HG02571 (cell line): ENCODE results near the gene KCNH2.

ENCODE experiments used
- ATAC-seq: cut with Tn5 transposase; IDR thresholded peaks from one replicate; pipeline ENCODE4 v1.9.1; 2021; ENCODE audit warnings: mild to moderate bottlenecking, moderate library complexity; ENCODE audit not compliant: unreplicated experiment

Gene KCNH2

GRCh38 chr7:150939052-150939451, 39.1 kb downstream of the KCNH2 start:
- ATAC-seq, result no peak

DNA sequence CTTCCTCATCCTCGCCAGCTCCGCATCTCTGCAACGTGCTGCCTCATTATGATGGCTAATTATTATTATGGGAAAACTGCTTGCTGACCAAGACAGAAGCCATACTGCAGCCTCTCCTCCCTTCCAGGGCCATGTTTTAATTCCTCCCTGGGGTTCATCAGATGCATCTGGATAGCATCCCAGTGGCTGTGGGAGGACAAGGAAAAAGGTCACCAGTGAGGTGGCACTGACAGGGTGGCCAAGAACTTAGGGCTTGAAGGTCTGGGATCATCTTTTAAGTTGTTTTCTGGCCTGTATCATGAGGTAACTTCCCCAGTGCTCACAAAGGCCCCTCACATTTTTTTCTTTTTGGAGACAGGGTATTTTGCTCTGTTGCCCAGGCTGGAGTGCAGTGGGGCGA, 39.6 kb downstream of the KCNH2 start:
- no peak for ATAC-seq

GRCh38 chr7:150937848-150938561, 40.1 kb downstream of the KCNH2 start:
- no peak for ATAC-seq

- no peak for ATAC-seq
Measured at GRCh38 chr7:150936018-150936417, 42.1 kb downstream of the KCNH2 start.

- no peak for ATAC-seq
Measured at GRCh38 chr7:150935149-150935548, 43.0 kb downstream of the KCNH2 start.

- no peak for ATAC-seq
Measured at GRCh38 chr7:150934045-150934766, 43.9 kb downstream of the KCNH2 start.

DNA sequence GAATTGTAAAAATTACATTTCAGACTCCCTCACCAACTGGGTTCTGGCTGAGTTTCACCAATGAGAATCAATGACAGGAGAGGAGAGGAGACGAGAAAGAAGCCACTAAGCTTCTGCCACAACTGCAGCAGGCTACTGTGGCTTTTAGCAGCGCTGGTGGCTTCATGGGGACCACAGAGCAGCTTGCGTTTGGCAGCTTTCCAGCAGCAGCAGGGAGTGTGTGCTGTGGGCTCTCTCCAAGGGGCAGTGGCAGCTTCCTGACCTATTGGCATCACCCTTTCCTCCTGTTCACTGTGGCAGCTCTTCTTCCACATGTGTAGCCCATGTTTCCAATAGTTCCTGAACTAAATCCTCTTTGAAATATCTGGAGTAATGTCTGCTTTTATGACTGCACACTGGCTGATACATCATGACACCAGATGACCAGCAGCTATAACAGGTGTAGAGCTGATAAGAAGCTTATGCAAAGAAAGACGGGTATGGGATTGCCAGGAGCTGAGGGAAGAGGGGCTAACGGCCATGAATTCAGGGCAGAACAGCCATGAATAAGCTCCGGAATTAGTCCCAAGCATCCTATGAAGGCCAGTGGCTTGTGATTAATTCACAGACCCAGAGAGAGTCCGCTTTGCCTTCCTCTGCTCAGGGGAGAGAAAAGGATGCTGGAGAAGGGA, 46.8 kb downstream of the KCNH2 start:
- ATAC-seq, result no peak

- no peak for ATAC-seq
Measured at GRCh38 chr7:150928541-150928940, 49.6 kb downstream of the KCNH2 start.

DNA sequence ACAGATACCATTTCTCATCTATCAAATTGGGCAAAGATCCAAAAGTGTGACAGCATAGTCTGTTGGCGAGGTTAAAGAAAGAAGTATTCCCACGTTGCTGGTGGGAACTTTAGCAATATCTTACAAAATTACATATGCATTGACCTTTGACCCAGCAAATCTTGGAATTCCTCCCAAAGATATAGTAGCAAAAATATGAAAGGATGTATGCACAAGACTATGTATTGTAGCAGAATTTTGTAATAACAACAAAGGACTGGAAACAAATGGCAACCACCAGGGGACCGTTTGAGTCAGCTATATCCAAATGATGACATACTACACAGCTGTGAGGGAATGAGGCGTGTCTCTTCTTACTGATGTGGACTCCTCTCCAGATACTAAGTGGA, 50.2 kb downstream of the KCNH2 start:
- no peak for ATAC-seq

DNA sequence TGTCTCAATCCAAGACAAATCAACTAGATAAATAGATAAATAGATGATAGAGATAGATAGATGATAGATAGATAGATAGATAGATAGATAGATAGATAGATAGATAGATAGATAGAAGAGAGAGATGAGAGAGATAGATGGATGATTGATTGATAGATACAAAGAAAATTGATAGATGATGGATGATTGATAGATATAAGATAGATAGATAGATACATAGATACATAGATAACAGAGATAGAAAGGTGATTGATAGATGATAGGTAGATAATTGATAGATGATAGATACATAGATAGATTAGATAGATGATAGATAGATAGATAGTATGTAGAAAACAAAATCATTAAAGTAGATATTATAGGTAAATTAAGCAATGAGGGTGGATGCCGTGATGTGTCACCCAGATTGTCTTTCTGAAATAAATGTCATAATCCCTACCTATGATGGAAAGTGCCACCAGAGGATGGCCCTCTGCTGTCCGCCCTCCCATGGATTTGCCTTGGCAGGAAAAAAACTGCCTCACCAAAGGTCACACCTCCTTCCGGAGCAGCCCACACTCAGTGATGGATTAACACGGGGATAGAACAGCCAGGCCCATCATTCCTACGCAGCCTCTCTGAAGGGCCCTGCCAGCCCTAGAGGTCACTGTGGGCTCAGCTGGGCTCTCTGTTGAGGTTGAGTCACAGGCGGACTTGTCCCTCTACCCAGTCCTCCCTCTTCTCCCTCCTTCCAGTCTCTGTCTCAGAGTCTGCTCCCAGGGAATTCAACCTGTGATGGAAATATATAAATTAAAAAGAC, 50.8 kb downstream of the KCNH2 start:
- ATAC-seq, result no peak

DNA sequence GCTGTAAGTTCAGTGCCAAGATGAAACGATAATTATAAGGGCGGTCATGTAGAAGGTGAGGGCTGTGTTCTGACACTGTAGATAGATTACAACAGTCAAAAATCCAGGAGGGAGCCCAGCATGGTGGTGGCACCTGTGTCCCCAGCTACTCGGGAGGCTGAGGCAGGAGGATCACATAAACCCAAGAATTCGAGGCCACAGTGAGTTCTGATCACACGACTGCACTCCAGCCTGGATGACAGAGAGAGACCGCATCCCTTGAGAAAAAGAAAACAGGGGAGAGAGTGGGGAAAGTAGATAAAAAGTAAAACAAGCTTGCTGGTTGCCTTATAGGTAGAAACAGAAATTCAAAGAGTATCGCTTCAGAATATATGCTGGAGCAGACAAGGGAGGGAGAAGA, 52.1 kb downstream of the KCNH2 start:
- no peak for ATAC-seq

GRCh38 chr7:150924369-150924781, 53.7 kb downstream of the KCNH2 start:
- ATAC-seq, result no peak

GRCh38 chr7:150923802-150924201, 54.3 kb downstream of the KCNH2 start:
- ATAC-seq, result no peak

GRCh38 chr7:150923196-150923595, 54.9 kb downstream of the KCNH2 start:
- no peak for ATAC-seq

DNA sequence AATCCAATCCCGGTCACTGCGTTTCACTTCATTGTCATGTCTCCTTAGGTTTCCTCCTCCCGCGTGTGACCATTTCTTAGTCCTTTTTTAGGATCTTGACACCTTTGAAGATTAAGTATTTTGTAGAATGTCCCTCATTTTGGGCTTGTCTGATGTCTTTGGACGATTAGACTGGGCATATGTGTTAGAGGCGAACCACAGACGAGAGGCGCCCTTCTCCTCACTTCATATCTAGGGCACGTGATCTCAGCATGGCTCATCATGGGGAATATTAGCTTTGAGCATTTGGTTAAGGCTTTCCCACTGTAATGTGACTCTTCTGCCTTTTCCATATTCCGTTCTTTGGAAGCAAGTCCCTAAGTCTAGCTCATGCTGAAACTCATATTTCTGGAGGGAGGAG, 59.0 kb downstream of the KCNH2 start:
- ATAC-seq, result no peak

GRCh38 chr7:150918378-150918777, 59.7 kb downstream of the KCNH2 start:
- ATAC-seq, result no peak

GRCh38 chr7:150917969-150918368, 60.2 kb downstream of the KCNH2 start:
- ATAC-seq, result no peak

GRCh38 chr7:150916670-150917069, 61.5 kb downstream of the KCNH2 start:
- ATAC-seq, result no peak

GRCh38 chr7:150914966-150915365, 63.2 kb downstream of the KCNH2 start:
- ATAC-seq, result no peak

DNA sequence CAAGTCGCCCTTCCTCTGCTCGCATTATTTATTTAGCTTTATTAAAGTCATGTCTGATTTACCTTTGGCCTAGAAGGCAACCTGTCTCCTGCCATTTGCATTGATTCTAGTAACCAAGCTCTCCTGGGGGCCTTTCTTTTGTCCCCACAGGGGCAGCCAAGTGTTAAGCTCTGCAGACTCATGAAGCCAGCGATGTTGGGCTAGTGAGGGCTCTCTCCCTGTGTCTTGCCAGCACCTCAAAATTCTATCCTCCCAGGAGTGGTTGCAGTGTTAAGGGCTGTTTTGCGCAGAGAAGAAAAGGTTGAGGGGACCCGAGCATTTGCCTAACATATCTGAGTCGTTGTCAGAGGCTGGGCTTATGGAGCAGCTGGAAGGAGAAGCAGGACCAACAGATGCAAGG, 63.9 kb downstream of the KCNH2 start:
- no peak for ATAC-seq

- no peak for ATAC-seq
Measured at GRCh38 chr7:150912427-150912826, 65.7 kb downstream of the KCNH2 start.
